Fibroblast of lung (primary cell): ENCODE measurements around the gene LAMB1. TPM values are rescaled to one million over a fixed set of nuclear protein-coding genes. Genes with fewer than 3 reads are reported as not detected.

Experiments used
- DNase-seq, 2 donors: peaks; one replicate each; pipeline versions ENCODE4 v3.0.0 to v3.0.0-alpha.2; 2010; ENCODE audit warnings: low read depth in 2 of 2
- H2AFZ ChIP-seq: 2 replicates; pipeline ENCODE4 v1.5.1; 2012; ENCODE audit warnings: low read length, control low read depth, inconsistent platforms
- H3K27ac ChIP-seq: 2 replicates; pipeline ENCODE4 v1.5.1; 2011; ENCODE audit warnings: low read length, control low read depth; ENCODE audit not compliant: insufficient read depth
- H3K27me3 ChIP-seq: 2 replicates; pipeline ENCODE4 v1.5.1; 2011; ENCODE audit warnings: mild to moderate bottlenecking, low read length; ENCODE audit not compliant: control insufficient read depth, insufficient read depth
- H3K36me3 ChIP-seq: 2 replicates; pipeline ENCODE4 v1.5.1; 2011; ENCODE audit warnings: low read length; ENCODE audit not compliant: control insufficient read depth, insufficient read depth
- H3K4me1 ChIP-seq: 2 replicates; pipeline ENCODE4 v1.5.1; 2011; ENCODE audit warnings: low read length; ENCODE audit not compliant: control insufficient read depth, insufficient read depth; ENCODE audit errors: extremely low read depth
- H3K4me2 ChIP-seq: 2 replicates; pipeline ENCODE4 v1.5.1; 2011; ENCODE audit warnings: low read length, control low read depth; ENCODE audit not compliant: insufficient read depth; ENCODE audit errors: extremely low read depth
- H3K4me3 ChIP-seq, 4 experiments: fragments of 200-600 bp in 1 of 4; sonication (generic) in 1 of 4; replicated peaks in 1 of 4; 2 replicates each; pipeline ENCODE4 v1.5.1; 2011 to 2016; ENCODE audit warnings: low read length in 4 of 4, low read depth in 3 of 4, mild to moderate bottlenecking in 3 of 4, control low read depth in 2 of 4, inconsistent platforms in 1 of 4, mixed read lengths in 1 of 4; ENCODE audit not compliant: insufficient read depth in 1 of 4; ENCODE audit errors: control extremely low read depth in 1 of 4
- H3K79me2 ChIP-seq: 2 replicates; pipeline ENCODE4 v1.5.1; 2012; ENCODE audit warnings: mild to moderate bottlenecking, low read length, inconsistent platforms; ENCODE audit not compliant: control insufficient read depth, insufficient read depth
- H3K9ac ChIP-seq: 2 replicates; pipeline ENCODE4 v1.5.1; 2011; ENCODE audit warnings: mild to moderate bottlenecking, low read length, control low read depth; ENCODE audit not compliant: insufficient read depth
- H3K9me3 ChIP-seq: 2 replicates; pipeline ENCODE4 v1.5.1; 2012; ENCODE audit warnings: low read depth, low read length; ENCODE audit not compliant: control insufficient read depth, insufficient read depth
- H4K20me1 ChIP-seq: 2 replicates; pipeline ENCODE4 v1.5.1; 2011; ENCODE audit warnings: low read length; ENCODE audit not compliant: control insufficient read depth, insufficient read depth; ENCODE audit errors: extremely low read depth
- CTCF ChIP-seq, 2 donors: IDR thresholded peaks in 1 of 2; conservative IDR thresholded peaks in 1 of 2; 1 replicate in 1 of 2; 2 replicates in 1 of 2; pipeline ENCODE4 v1.5.1; 2011 to 2012; ENCODE audit warnings: low read length in 2 of 2, control low read depth in 1 of 2, inconsistent platforms in 1 of 2, low read depth in 1 of 2, mild to moderate bottlenecking in 1 of 2
- EZH2 ChIP-seq: IDR thresholded peaks from 2 replicates; pipeline ENCODE4 v1.5.1; 2012; ENCODE audit warnings: low read length, control low read depth, mild to moderate bottlenecking; ENCODE audit errors: missing control alignments
- polyA plus RNA-seq, 2 donors: library from polyadenylated mRNA; depleted of rRNA in 1 of 2; stranded (reverse) in 1 of 2; unstranded in 1 of 2; fragments of >200 nt; gene quantifications; 2 replicates each; pipeline ENCODE4 v1.2.1, GENCODE V29; 2011 to 2012; ENCODE audit warnings: missing spikeins in 1 of 2
- total RNA-seq: library from RNA; depleted of rRNA; stranded (reverse); fragments of >200 nt; gene quantifications from 2 replicates; pipeline ENCODE4 v1.2.1, GENCODE V29; 2014

The LAMB1 gene
- total and polyA plus RNA-seq, 2 donors (not counting 1 experiment from before 2014, with no cell fraction given), result 428 to 516 TPM

GRCh38 chr7:107936312-107936711, 66.6 kb downstream of the LAMB1 start:
- Histone ChIP-seq H3K9ac (no peak overlapping the region), H3K27me3 (no peaks in the 10 kb centered on the region), H3K27ac (no peak overlapping the region), H2AFZ (no peak overlapping the region), H3K4me1 (peaks cover 29% of the 10 kb centered on the region), H4K20me1 (no peaks in the 10 kb centered on the region), H3K36me3 (peaks cover 14% of the 10 kb centered on the region), H3K9me3 (no peaks in the 10 kb centered on the region), H3K4me2 (no peak overlapping the region), H3K4me3 (no peak overlapping the region), H3K79me2 (no peaks in the 10 kb centered on the region)
- TF ChIP-seq CTCF (conservative IDR thresholded peaks at IDR 0.05 in 1 of 2, IDR thresholded peaks at IDR 0.05 in 1 of 2; ENCODE audit: low read depth in 1 of 2, low read length in 2 of 2) (no peak), EZH2 (no peak)
- no peak for DNase-seq

GRCh38 chr7:107934991-107935770, 67.8 kb downstream of the LAMB1 start:
- TF ChIP-seq CTCF (conservative IDR thresholded peaks at IDR 0.05 in 1 of 2, IDR thresholded peaks at IDR 0.05 in 1 of 2; ENCODE audit: low read depth in 1 of 2, low read length in 2 of 2) (no peak), EZH2 (no peak)
- H3K27ac ChIP-seq, result peak overlapping the region; percentile 17
- peaks cover 17% of the 10 kb centered on the region for H3K36me3 ChIP-seq

GRCh38 chr7:107933386-107934013, 69.5 kb downstream of the LAMB1 start:
- H3K4me1 ChIP-seq, result peaks cover 10% of the 10 kb centered on the region
- H3K79me2 ChIP-seq, result no peaks in the 10 kb centered on the region
- H2AFZ ChIP-seq, result no peak overlapping the region
- H3K27me3 ChIP-seq, result no peaks in the 10 kb centered on the region
- no peak overlapping the region for H3K9ac ChIP-seq
- H3K4me3 ChIP-seq, result no peak overlapping the region
- H4K20me1 ChIP-seq, result no peaks in the 10 kb centered on the region
- DNase-seq, result no peak
- TF ChIP-seq CTCF (conservative IDR thresholded peaks at IDR 0.05 in 1 of 2, IDR thresholded peaks at IDR 0.05 in 1 of 2; ENCODE audit: low read depth in 1 of 2, low read length in 2 of 2) (no peak), EZH2 (no peak)
- no peak overlapping the region for H3K27ac ChIP-seq
- peaks cover 20% of the 10 kb centered on the region for H3K36me3 ChIP-seq
- H3K9me3 ChIP-seq, result no peaks in the 10 kb centered on the region
- no peak overlapping the region for H3K4me2 ChIP-seq

More at GRCh38 chr7:107934991-107935770, 67.8 kb downstream of the LAMB1 start:
- no peaks in the 10 kb centered on the region for H3K79me2 ChIP-seq
- H3K9me3 ChIP-seq, result no peaks in the 10 kb centered on the region
- DNase-seq, result peak; percentile 50 to 93
- no peak overlapping the region for H3K4me2 ChIP-seq
- no peaks in the 10 kb centered on the region for H3K27me3 ChIP-seq
- no peak overlapping the region for H3K9ac ChIP-seq
- peaks cover 25% of the 10 kb centered on the region for H3K4me1 ChIP-seq
- no peak overlapping the region for H2AFZ ChIP-seq
- H4K20me1 ChIP-seq, result no peaks in the 10 kb centered on the region
- H3K4me3 ChIP-seq, result no peak overlapping the region
